ENCODE results near the gene ASB9.
A peak's percentile ranks its signal among the peaks of the same experiment; 100 is the strongest.

DNA sequence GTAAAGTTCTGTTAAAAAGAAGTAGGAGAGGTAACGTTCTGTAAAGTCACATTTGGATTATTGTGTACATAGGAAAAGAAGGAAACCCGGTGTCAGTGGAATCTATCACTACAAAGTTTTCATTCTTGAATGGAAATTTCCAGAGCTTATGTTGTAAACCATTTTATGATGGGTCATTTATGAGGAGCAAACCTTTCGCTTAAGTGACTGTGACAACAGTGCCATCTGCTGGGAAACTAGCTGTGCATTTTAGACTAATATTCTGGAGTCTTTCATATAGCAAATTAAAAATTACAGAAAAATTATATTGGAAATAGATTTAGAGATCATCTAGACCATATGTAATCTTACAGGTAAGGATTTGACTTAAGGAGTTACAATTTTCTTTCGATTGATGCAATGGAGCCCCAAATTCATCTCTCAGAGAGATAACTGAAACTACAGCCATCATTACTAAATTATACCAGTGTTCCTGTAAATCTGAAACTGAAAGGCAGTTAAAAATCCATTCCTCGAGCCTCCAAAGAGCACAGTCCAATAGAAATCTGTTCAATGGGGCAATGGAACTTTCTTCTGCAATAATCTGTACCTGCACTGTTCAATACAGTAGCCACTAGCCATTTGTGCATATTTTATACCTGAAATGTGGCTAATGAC, 26.9 kb downstream of the ASB9 start:
- TF ChIP-seq, protein P1, sequence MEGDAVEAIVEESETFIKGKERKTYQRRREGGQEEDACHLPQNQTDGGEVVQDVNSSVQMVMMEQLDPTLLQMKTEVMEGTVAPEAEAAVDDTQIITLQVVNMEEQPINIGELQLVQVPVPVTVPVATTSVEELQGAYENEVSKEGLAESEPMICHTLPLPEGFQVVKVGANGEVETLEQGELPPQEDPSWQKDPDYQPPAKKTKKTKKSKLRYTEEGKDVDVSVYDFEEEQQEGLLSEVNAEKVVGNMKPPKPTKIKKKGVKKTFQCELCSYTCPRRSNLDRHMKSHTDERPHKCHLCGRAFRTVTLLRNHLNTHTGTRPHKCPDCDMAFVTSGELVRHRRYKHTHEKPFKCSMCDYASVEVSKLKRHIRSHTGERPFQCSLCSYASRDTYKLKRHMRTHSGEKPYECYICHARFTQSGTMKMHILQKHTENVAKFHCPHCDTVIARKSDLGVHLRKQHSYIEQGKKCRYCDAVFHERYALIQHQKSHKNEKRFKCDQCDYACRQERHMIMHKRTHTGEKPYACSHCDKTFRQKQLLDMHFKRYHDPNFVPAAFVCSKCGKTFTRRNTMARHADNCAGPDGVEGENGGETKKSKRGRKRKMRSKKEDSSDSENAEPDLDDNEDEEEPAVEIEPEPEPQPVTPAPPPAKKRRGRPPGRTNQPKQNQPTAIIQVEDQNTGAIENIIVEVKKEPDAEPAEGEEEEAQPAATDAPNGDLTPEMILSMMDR (IDR thresholded peaks at IDR 0.05) = peak; percentile 23 to 36 (median 32)
- TF ChIP-seq POLR2A (IDR thresholded peaks at IDR 0.05) = no peak
